ENCODE data around the gene MSI2.

MSI2 gene

GRCh38 chr17:57350266-57350665, 93.9 kb downstream of the MSI2 start:
- DNase-seq, result no peak

GRCh38 chr17:57352665-57353175, 96.4 kb downstream of the MSI2 start:
- no peak for DNase-seq

- no peak for DNase-seq
These were observed 98.3 kb downstream of the MSI2 start for GRCh38 chr17:57354673-57355072.

GRCh38 chr17:57355090-57355859, 99.0 kb downstream of the MSI2 start:
- DNase-seq, result no peak

- DNase-seq, result no peak
These were observed 99.9 kb downstream of the MSI2 start for GRCh38 chr17:57356153-57356718.

- no peak for DNase-seq
These were observed 100.5 kb downstream of the MSI2 start for GRCh38 chr17:57356719-57357391.

- DNase-seq, result no peak
These were observed 101.1 kb downstream of the MSI2 start for GRCh38 chr17:57357392-57357784.

GRCh38 chr17:57357830-57358430, 101.6 kb downstream of the MSI2 start:
- no peak for DNase-seq

- DNase-seq, result no peak
These were observed 103.9 kb downstream of the MSI2 start for GRCh38 chr17:57360266-57360665.

GRCh38 chr17:57362797-57363556, 106.7 kb downstream of the MSI2 start:
- DNase-seq, result no peak

- no peak for DNase-seq
These were observed 107.3 kb downstream of the MSI2 start for GRCh38 chr17:57363580-57363979.

- DNase-seq, result no peak
These were observed 107.8 kb downstream of the MSI2 start for GRCh38 chr17:57363998-57364643.

GRCh38 chr17:57365420-57365819, 109.1 kb downstream of the MSI2 start:
- no peak for DNase-seq

- no peak for DNase-seq
These were observed 109.8 kb downstream of the MSI2 start for GRCh38 chr17:57366177-57366557.

- no peak for DNase-seq
These were observed 110.4 kb downstream of the MSI2 start for GRCh38 chr17:57366558-57367351.

- no peak for DNase-seq
These were observed 112.5 kb downstream of the MSI2 start for GRCh38 chr17:57368637-57369336.

- no peak for DNase-seq
These were observed 113.2 kb downstream of the MSI2 start for GRCh38 chr17:57369509-57369945.

- no peak for DNase-seq
These were observed 113.8 kb downstream of the MSI2 start for GRCh38 chr17:57370037-57370581.

GRCh38 chr17:57370619-57371018, 114.3 kb downstream of the MSI2 start:
- DNase-seq, result no peak

GRCh38 chr17:57372156-57372555, 115.8 kb downstream of the MSI2 start:
- no peak for DNase-seq
